Measurements from ENCODE around the gene CDRT15.
"Not testable (repeated sequence)": the region's sequence is repeated elsewhere in the genome, so short reads cannot be mapped to it uniquely, and the experiment has no call there.

Gene CDRT15

GRCh38 chr17:14236762-14237161 is at the start of gene CDRT15:
CDRT15 (minus strand) TSS chr17:14236862; CDS start chr17:14236833, 29 bp downstream.
- not testable (repeated sequence) for DNase-seq (ENCODE audit: low read depth in 2 of 2)

- DNase-seq (ENCODE audit: low read depth in 2 of 2): no peak
Observed at GRCh38 chr17:14282726-14283125, 46.1 kb upstream of the CDRT15 start.

- no peak for DNase-seq (ENCODE audit: low read depth in 2 of 2)
Observed at GRCh38 chr17:14281530-14281929, 44.9 kb upstream of the CDRT15 start.

GRCh38 chr17:14276535-14277250 is 40.0 kb upstream of the CDRT15 start:
- DNase-seq (ENCODE audit: low read depth in 2 of 2): no peak

GRCh38 chr17:14270508-14270907 is 33.8 kb upstream of the CDRT15 start:
- DNase-seq (ENCODE audit: low read depth in 2 of 2): no peak

- DNase-seq (ENCODE audit: low read depth in 2 of 2): no peak
Observed at GRCh38 chr17:14269473-14269872, 32.8 kb upstream of the CDRT15 start.

- DNase-seq (ENCODE audit: low read depth in 2 of 2): no peak
Observed at GRCh38 chr17:14268264-14268663, 31.6 kb upstream of the CDRT15 start.

GRCh38 chr17:14261406-14261805 is 24.7 kb upstream of the CDRT15 start:
- DNase-seq (ENCODE audit: low read depth in 2 of 2): no peak

GRCh38 chr17:14245629-14246028 is 9.0 kb upstream of the CDRT15 start:
- no peak for DNase-seq (ENCODE audit: low read depth in 2 of 2)

- DNase-seq (ENCODE audit: low read depth in 2 of 2): no peak
Observed at GRCh38 chr17:14245002-14245401, 8.3 kb upstream of the CDRT15 start.

- DNase-seq (ENCODE audit: low read depth in 2 of 2): not testable (repeated sequence)
Observed at GRCh38 chr17:14239271-14239670, 2.6 kb upstream of the CDRT15 start.

GRCh38 chr17:14236032-14236431 is 630 bp downstream of the CDRT15 start:
- not testable (repeated sequence) for DNase-seq (ENCODE audit: low read depth in 2 of 2)

- not testable (repeated sequence) for DNase-seq (ENCODE audit: low read depth in 2 of 2)
Observed at GRCh38 chr17:14235047-14235446, 1.6 kb downstream of the CDRT15 start.

GRCh38 chr17:14231187-14231586 is 5.5 kb downstream of the CDRT15 start:
- not testable (repeated sequence) for DNase-seq (ENCODE audit: low read depth in 2 of 2)

GRCh38 chr17:14228903-14229302 is 7.8 kb downstream of the CDRT15 start:
- no peak for DNase-seq (ENCODE audit: low read depth in 2 of 2)

GRCh38 chr17:14227052-14227451 is 9.6 kb downstream of the CDRT15 start:
- DNase-seq (ENCODE audit: low read depth in 2 of 2): no peak

- DNase-seq (ENCODE audit: low read depth in 2 of 2): no peak
Observed at GRCh38 chr17:14225254-14225980, 11.2 kb downstream of the CDRT15 start.

- DNase-seq (ENCODE audit: low read depth in 2 of 2): no peak
Observed at GRCh38 chr17:14222611-14223010, 14.1 kb downstream of the CDRT15 start.

GRCh38 chr17:14214271-14214670 is 22.4 kb downstream of the CDRT15 start:
- DNase-seq (ENCODE audit: low read depth in 2 of 2): no peak

GRCh38 chr17:14212401-14212800 is 24.3 kb downstream of the CDRT15 start:
- no peak for DNase-seq (ENCODE audit: low read depth in 2 of 2)

- no peak for DNase-seq (ENCODE audit: low read depth in 2 of 2)
Observed at GRCh38 chr17:14211801-14212200, 24.9 kb downstream of the CDRT15 start.

- no peak for DNase-seq (ENCODE audit: low read depth in 2 of 2)
Observed at GRCh38 chr17:14211246-14211645, 25.4 kb downstream of the CDRT15 start.

GRCh38 chr17:14209215-14209614 is 27.4 kb downstream of the CDRT15 start:
- no peak for DNase-seq (ENCODE audit: low read depth in 2 of 2)
